HG02642 (cell line): ENCODE results near the gene SS18L1.
"Not testable (repeated sequence)": the region's sequence is repeated elsewhere in the genome, so short reads cannot be mapped to it uniquely, and the experiment has no call there.

ENCODE experiments used
- ATAC-seq: cut with Tn5 transposase; IDR thresholded peaks from one replicate; pipeline ENCODE4 v1.9.1; 2021; ENCODE audit warnings: mild to moderate bottlenecking; ENCODE audit not compliant: unreplicated experiment, poor library complexity

The SS18L1 gene

DNA sequence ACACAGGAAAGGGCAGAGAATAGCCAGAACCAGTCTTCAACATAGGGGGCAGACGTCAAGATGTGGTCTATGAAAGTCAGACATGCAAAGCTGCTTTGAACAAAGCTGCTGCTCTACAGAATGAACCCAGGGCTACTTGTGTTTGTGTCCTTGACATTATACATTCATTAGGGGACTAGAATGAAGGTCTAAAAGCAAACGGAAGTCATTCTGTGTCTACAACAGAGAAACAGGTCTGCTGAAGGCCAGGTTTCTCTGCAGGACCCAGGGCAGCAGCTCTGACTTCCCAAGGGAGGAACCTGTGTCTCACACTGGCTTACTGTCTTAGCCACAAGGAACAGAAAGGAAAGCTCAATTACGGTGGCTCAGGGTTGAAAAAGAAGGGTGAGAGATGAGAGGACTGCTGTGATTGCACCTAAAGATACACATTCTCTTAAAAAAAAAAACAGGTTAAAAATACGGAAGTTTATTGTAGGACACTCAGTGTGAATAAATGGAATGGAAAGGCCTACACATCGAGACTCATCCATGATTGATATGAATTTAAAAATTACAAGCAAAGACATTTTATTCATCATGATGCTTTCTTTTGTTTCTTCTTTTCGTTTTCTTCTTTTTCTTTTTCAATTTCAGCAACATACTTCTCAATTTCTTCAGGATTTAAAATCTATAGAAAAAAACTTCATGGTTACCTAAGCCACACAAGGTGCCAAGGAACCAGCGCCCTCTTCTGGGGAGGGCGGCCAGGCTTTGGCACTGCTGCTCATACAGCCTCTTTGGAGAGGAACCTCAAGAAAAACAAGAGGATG, 7.1 kb upstream of the SS18L1 start:
- ATAC-seq = no peak

DNA sequence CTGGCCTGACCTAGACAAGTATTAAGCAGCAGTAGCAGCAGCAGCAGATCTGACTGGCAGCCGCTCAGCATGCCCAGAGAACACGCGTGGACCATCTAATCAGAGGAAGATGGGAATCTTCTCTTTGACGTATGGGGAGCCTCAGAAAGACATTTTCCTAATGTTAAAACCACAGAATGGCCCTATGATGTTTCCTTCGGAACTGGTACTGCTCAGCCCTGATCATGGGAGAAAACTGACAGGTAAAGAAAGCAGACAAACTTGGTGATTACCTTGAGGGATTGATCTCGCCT, 6.5 kb upstream of the SS18L1 start:
- ATAC-seq = no peak

DNA sequence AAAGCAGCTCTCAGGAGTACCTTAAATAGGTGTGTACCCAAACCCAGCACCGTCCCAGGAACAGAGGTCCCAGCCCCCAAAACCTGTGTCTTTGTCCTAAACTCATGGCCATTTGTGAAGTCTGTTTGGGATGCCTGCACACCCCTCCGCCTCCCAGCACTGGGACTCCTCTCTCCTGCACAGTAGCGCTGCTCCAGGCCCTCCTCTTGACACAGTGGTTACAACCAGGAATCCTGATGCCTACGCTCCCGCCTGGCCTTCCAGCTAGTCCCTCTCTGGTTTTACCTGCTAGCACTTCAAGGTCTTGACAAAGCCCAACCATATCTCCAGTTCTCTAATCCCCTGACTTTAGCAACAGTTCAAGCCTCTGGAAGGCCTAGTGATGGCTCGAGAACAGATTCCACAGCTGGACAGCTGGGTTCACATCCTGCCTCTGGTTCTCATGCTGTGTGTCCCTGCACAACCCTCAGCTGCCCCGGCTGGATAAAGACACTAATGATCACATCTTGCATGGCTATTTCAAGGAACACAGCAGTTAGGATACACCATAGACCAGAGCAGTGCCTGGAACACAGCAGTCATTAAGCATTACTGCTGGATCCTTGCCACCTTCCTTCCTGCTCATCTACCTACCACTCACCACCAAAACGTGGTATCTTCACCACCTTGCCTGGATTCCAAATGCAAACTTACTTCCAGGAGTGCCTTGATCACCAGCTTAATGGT, 5.9 kb upstream of the SS18L1 start:
- ATAC-seq = no peak

DNA sequence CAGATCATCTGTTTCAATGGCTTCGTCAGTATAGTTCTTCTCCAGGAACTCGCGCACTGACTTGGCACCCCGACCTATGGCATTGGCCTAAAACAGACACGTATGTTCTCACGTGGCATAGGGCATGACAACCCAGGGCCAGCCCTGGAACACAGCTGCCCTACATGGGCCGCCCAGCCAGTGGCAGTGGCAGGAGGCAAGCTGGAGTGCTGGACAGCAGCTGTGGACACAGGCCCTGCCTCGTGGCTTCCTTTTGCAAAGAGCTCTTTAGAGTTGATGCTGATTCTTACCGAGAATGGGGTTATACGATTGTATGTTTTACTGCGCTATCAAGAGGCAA, 5.4 kb upstream of the SS18L1 start:
- no peak for ATAC-seq

DNA sequence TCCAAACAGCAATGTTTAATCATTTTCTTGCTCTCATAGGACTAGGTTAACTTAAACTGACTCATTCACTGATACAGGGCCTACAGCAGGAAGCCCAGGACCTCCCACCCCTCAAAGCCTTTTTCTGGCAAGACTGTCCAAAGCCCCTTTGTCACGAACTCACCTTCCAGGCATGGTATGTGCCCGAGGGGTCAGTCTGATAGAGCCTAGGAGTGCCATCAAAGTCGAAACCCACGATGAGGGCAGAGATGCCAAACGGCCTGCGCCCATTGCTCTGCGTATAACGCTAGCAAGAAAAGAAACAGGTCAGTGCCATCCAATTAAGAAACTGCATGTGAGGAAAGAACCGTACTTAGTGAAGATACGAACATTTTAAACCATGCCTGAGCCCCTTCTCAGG, 4.7 kb upstream of the SS18L1 start:
- ATAC-seq = no peak

DNA sequence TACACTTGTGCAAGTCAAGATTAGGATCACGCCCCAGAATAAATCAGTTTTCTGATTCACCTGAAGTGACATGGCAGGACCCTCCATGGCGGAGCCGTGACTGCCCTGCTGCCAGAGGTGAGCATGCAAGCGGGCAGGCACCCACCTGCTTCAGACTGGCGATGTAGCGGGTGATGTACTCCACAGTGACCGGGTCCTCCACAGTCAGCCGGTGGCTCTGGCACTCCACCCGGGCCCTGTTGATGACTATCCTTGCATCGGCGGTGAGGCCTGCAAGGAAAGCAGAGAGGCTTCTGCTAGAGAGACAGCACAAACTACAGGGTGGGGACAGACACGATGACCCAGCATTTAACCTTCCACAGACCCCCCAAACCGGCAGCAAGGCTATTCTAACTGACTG, 3.9 kb upstream of the SS18L1 start:
- no peak for ATAC-seq

DNA sequence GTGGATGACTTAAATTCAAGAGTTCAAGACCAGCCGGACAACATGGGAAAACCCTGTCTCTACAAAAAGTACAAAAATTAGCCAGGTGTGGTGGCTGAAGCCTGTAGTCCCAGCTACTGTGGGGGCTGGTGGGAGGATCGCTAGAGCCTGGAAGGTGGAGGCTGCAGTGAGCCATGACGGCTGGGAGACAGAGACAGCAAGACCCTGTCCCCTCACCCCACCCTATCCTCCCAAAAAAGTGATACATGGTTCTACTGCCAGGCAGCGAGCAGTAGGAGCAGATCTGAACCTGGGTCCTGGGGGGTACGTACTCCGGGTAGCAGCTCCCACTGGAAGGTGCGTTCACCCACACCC, 2.5 kb upstream of the SS18L1 start:
- no peak for ATAC-seq

DNA sequence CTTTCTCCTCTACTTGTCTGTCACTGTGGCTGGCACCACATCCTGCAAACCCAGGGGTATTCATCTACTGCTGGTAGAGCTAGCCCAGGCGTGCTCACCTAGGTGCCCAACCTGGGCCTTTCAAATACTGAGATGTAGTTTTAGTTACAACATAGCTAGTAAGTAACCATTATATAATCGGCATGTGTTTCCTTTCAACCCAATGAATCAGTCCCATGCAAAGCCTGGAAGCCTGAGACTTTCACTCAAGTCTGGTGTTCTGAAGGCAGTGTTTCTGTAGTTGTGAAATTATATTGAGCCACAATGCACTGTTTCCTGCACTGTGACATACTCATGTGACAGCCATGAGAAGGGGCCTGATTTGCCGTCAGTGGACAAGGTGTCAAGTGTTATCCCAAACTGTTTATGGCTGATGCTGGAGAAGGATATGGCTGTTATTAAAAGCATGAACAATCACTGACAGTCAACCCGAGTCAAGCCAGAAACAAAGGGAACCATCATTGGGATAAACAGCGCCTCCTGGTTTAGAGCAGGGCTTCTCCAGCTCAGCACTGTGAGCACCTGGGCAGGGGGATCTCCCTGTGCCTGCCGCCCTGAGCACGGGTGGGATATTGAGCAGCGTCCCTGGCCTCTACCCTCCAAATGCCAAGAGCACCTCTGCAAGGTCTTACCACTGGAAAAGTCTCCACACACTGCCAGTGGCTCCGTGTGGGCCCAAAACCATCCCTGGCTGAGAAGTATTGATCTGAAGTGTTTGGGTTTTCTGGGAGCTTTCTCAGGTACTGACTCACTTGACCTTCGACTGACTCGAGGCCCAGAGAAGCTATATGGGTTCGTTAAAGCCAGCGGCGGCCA, 1.9 kb upstream of the SS18L1 start:
- no peak for ATAC-seq

DNA sequence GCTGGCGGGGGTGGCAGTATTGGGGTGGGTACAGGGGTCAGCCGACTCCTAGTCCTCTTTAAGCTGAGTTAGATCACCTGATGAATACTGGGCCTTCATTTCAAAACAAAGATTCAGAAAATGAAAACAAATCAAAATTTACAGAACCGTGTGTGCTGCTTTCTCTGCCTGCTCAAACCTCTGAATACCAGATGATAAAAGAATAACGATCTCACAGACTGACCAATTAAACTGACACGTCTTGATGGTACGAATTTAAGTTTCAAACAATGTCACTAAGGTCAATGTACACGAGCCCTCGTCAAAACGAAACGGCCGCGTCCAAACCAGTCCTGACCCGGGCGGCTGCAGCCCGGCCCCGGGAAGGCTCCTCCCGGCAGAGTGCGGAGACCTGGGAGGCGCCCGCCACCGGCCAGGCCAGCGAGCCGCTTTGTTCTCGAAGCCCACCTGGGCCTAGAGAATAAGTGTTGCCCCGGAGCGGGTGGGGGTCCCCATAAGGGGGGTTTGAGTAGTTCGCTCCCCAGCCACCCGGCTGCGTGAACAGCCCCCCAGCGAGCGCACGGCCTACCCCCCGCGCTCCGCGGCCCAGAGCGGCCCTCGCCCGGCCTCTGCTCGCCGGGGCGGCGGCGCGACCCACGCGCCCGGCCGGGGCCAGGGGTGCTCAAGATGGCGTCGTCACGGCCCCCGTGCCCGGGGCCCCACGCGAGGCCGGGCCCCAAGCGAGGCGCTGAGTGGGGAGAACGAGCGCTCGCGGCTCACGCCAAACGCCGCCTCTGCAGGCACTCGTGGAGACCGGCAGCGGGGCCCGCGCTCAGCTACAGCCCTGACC, 1.1 kb upstream of the SS18L1 start:
- ATAC-seq = peak; percentile 30

DNA sequence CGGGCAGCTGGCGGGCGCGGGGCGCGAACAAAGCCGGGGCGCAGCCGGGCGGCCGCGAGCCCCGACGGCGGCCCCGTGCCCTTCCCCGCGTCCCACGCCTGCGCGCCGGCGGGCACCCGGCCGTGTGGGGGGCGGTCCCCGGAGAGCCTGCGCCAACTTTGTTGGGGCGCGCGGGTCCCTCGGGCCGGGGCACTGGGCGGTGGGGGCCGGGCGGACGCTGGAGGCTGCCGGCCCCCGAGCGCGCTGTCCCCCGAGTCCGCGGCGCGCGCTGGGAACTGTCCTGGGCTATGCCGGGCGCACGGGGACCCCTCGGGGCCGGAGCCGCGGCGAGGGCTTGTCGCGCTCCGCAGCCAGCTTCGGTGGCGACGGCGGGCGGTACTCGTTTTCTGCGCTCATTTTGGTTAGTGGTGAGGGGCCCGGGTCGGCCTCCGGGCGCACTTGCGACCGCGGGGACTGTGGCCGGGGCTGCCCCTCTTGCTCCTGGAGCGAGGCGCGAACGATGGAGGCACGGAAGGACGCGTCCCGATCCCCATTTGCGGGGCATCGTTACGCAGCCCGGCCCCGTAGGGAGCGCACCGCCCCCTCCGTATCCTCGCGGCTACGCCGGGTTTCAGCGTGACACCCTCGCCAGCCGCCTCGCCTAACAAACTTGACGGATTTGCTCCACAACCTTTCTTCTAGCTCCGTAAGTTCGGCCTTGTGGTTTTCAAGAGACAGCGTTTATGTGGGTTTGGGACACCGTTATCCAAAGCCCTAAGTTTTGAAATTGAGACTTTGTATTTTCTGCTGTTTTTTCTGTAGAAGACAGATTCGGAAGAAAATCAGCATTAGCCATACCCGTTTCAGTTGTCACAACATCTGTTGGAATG, 622 bp downstream of the SS18L1 start:
- peak; percentile 27 for ATAC-seq

DNA sequence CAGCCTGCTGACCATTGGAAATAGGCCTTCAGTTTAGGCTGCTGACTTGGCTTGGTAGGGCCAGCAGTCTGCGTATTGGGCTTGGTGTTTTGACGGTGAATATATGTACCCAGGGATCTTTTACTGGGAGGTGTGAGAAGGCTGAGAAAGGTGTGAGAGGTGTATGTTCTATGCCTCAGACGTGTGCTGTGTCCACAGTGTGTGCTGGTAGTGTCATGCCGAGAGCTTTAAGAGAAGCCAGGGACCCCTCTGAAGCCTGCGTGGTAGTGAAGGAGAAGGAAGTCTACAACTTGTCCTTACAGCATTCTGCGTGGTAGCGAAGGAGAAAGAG, 2.1 kb downstream of the SS18L1 start:
- ATAC-seq = no peak

DNA sequence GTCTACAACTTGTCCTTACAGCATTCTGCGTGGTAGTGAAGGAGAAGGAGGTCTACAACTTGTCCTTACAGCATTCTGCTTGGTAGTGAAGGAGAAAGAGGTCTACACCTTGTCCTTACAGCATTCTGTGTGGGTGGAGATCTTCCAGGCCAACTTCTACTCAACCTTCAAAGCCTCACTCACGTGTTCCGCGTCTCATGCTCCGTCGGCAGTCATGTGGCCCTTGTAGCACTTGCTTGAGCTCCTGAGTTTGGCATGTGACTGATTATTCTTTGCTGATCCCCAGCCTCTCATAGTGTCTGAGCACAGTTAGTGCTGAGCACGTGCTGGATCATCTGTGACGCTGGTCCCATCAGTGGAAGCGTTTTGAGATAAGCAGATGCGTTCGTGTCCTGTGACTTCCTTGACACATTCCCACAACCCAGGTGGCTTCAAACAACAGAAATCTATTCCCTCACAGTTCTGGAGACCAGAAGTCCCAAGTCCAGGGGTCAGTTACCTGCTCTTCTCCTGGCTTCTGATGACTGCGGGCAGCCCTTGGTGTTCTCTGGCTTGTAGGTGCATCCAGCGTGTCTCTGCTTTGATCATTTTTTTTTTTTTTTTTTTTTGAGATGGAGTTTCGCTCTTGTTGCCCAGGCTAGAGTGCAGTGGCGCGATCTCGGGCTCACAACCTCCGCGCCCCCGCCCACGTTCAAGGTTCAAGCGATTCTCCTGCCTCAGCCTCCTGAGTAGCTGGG, 2.6 kb downstream of the SS18L1 start:
- ATAC-seq = no peak

DNA sequence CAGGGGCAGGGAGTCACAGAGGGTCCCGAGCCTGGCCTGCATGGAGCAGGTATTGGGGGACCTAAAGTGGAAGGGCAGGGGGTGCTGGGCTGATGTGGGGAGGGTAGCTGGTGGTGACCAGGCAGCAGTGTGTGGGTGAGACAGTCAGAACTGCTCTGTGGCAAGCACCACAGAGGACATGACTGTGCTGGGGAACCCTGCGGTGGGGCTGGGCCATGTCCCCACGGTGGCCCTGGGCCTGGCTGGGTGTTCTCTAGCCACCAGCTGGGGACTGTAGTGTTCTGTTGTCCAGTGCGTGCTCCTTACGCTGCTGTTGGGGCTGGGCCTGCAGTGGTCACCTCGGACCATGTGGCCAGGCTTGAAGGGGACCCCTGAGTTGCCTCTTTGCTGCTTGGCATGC, 3.6 kb downstream of the SS18L1 start:
- no peak for ATAC-seq

DNA sequence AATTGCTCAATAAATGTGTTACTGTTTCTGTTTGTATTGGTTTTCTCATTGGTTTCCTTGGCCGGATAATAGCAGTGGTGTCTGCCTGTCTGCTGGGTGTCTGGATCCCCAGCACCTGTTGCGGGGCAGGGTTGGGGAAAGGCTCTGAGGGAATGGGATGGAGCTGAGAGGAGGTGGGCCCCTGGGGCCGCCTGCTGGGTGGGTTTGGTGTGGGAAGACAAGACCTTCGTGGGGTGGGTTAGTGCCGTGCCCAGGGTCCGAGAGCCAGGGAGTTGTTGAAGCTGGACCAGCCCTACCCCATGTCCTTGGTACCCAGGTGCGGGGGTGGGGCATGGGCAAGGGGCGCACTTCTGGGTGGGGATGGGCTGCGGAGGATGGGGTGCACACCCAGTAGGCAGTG, 4.0 kb downstream of the SS18L1 start:
- ATAC-seq = no peak

DNA sequence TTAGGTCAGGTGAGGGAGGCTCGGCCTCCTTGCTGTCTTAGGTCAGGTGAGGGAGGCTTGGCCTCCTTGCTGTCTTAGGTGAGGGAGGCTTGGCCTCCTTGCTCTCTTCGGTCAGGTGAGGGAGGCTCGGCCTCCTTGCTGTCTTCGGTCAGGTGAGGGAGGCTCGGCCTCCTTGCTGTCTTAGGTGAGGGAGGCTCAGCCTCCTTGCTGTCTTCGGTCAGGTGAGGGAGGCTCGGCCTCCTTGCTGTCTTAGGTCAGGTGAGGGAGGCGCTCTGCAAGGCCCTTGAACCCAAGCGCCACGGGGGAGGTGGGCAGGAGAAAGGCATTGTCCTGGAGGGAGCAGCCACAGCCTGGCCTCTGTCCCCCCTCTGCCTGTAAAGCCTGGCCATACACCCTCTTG, 4.8 kb downstream of the SS18L1 start:
- ATAC-seq = not testable (repeated sequence)

DNA sequence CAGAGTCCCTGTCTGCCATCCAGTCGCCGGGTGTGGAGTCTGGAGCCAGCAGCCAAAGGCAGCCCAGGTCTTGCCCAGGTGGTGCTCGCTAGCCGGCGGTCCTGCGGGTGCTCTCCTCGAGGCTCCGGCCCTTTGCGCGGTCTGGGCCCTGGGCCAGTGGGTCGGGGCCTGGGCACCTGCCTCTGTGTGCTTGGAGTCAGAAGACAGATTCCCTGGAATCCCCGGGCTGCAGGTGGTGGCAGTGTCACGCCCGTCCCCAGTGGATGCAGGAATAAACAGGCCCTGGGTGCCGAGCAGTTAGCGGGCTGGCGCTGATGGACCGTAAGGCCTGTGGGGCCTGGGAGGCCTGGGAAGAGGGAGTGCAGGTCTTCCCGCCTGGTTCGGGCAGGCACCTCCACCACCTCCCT, 5.3 kb downstream of the SS18L1 start:
- no peak for ATAC-seq

DNA sequence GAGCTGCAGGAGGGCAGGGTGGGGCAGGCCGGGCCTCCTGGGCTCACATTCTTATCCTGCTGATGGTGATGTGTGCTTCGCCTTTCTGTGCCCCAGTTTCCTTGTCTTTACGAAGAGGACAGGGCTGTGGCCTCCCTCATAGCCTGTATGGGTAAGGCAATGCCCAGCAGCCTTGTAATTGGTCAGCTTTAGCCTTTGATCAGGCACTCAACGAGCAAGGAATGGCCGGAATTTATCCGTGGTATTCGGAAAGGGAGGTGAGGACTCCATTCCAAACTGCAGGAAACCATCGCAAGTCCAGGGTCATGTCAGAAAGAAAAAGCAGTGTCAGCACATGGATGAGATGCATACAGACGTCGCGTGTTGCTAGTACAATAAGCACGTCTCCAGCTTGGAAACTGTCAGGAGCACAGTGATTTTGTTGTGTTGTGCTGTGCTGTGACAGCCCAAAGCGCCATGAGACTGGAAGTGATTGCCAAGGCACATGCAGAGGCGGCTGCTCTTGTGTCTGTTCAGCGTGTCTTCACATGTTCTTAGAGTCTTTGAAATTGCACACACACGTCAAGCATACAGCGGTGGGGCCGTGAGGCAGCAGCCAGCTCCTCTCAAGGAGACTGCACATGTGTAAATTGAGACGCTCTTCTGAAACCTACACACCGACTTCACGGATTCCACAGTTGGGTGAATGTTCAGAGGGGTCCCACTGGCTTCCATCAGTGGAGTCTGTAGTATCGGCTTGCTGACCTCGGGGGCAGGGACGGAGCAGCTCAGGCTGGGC, 6.2 kb downstream of the SS18L1 start:
- ATAC-seq = no peak

DNA sequence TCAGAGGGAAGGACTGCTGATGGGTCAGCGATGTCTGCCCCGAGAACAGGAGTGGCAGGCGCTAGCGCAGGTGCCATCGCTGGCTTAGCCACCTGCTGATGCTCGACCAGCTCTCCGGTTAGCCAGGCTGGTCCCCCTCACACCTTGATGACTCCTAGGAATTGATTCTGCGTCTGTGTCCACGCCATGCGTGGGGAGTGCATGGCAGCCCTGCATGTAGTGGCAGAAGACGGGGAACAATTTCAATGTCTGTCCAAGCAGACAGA, 6.7 kb downstream of the SS18L1 start:
- no peak for ATAC-seq

DNA sequence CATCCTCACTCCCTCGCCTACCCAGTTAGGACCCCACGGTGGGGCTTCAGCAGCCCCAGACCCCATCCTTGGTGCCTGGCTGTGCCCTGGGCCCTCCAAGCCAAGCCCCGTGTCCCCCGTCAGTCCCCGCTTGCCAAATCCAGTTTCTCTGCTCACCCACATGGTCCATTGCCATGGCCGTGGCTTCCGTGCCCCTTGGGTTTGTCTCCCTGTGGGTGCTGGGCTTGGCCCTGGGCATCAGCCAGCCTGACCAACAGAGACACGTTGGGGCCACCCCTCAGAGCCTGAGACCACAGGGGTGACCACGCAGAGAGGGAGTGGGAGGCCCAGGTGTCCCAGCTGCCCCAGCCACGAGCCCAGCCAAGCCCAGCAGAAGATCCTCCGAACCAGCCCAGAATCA, 7.7 kb downstream of the SS18L1 start:
- no peak for ATAC-seq
